Measurements from ENCODE around the gene RAD9A.

RAD9A gene

GRCh38 chr11:67357831-67358670, 33.7 kb upstream of the RAD9A start:
- DNase-seq = no peak

- DNase-seq = no peak
Measured at GRCh38 chr11:67364169-67364568, 27.6 kb upstream of the RAD9A start.

DNA sequence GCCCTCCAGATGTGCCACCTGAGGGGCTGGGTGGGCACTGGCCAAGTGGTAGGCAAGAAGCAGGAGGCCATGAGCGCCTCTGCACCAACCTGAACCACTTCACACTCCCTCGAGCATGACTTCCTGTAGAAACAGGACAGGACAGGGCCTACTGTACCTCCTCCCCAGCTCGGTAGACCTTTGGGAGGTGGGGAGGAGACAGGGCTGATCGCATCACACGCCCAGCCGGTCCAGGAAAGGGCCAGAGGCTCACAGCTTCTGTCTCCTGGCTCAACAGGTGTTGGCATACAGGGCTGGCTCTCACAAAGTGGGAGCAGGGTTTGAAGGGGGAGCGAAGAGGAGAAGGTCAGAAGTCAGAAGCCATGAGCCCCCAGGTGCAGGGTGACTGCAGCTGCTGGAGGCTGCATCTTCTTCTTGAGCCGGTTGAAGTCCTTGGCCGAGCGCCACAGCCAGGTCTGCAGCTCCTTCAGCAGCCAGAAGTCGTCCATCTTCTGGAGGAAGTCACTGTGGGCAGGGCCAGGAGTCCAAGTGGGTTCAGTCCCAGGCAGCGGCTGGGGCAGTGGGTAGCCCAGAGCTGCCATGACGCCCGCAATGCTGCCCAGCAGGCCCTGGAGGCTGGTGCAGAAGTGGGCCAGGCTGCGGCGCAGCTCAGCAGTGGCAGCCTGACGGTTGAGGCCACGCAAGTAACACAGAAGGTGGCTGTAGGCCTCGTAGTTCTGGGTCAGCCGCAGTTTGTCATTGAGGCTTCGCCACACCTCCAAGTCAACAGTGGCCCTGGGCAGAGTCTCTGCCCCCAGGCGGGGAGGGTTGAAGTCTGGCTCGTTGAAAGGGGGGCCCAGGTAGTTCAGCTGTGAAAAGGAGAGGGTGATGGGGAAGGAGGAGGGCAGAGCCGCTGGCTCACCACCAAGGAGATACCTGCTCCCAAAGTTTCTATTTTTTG, 26.7 kb upstream of the RAD9A start:
- DNase-seq = no peak

DNA sequence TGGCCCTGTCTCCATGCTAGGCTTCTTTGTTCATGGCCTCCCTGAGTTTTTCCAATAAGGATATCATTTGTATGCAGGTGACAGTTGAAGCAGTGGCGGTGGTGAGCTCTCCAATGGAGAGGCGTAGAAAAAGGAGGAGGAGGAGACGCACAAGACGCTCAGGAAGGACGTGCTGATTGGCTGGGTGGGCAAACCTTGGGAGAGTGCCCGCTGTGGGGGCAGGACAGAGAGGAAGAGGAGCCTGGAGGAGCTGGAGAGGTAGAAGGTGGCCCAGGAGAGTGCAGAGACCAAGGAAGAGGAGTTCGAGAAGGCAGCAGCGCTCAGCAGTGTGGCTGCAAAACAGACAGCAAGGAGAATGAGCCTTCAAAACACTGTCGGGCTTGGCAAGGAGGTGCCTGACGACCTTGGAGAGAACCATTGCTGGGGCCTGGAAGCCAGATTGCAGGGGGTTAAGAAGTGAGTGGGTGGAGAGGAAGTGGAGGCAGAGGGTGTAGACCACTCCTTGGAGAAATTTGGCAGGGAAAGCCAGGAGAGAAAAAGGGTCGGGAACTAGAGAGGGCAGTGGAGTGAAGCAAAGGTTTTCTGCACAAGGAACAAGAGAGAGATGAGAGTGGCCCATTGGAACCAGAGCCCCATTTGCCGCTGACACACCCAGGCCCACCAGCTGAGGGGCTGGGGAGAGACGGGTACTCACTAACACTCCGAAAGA, 25.9 kb upstream of the RAD9A start:
- no peak for DNase-seq

DNA sequence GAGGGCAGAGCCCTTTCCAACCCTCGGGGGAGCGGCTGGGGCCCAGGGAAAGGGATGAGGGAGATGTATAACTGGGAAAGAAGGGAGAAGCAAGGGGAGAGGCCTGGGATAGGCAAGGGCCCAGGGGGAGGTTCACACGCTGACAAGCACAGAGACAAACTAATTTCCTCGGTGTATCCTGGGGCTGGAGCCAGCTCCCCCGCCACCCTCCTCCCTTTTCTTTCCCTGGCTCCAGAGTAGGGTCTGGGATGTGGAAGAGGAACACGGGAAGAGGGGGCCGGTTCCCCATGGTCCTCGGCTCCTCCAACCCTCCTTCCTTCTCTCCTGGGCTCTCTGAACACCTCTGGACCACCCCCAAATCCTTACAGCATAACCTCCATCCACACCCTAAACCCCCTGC, 25.2 kb upstream of the RAD9A start:
- no peak for DNase-seq

- no peak for DNase-seq
Measured at GRCh38 chr11:67366961-67367760, 24.6 kb upstream of the RAD9A start.

DNA sequence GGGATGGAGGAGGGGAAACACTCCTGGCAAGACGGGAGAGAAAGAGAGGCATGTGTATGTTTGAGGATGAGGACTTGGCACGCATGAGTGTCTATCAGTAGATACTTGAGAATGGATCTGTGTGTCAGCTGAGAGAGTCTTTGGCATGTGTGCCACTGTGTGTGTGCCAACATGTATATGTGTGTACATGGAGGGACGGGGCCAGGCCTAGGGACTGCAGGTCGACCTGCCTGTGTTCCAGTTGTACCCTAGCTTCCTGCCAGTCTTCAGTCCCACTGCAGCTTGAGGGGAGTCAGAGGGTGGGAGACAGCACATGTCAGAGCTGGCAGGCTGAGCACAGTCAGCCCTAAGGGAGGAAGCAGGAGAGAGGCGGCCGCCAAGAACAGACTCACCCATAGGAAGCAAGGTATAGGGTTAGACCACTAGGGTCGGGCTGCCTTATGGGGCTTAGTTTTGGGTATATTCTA, 24.0 kb upstream of the RAD9A start:
- DNase-seq = no peak

DNA sequence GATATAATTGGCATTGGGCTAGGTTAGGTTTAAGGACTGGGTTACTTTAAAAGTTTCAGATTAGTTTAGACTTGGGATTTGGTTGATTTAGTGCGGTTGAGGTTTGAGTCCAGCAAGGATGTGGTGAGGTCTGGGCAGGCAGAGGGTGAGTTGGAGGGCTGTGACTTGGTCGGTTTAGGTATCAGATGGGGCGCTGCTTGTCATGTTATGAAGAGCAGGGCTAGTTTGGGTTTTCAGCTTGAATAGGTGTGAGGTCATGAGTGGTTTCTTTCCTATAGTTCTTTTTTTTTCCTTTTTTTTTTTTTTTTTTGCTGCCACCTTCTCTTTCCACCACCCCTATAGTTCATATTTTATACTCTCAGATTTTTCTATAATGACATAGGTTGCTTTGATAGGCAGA, 23.2 kb upstream of the RAD9A start:
- DNase-seq = no peak

DNA sequence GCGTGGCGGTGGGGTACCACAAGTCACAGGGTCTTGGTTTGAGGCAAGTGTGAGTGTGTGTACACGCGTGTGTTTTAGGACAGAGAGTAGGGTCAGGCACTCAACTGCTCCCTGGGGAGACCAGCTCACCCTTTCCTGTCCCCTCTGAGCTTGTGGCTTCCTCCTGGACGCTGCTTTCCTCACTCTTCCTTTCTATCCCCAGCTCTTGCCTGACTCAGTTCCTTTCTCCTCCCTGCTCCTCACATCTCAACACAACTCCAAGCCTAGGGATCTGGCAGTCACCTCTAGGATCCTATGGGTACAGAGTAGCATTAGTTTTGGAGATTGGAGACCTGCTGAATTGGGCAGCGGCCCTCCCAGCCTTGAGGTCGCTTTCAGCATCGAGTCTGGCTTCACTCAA, 22.5 kb upstream of the RAD9A start:
- no peak for DNase-seq

DNA sequence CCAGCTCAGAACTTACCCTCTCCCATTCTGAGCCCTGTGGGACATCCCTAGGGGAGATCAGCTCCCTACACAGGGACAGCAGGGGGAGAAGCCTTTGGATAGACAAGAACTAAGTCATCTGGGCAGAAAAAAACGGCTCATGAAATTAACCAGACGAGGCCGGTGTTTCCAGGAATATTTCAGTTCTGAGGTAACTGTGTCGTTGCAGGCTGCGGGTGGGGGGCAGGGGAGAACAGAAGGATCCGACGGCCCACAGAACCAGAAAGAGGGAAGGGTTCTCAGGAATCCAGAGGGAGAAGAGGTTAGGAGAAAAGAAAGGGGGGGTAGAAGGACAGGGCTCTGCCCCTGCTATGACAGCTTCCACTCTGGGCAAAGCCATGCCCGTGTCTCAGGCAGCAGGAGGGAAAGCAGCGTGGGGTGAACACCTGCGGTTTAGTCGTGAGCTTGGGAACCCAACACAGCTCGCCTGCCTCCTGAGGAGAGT, 21.9 kb upstream of the RAD9A start:
- no peak for DNase-seq

DNA sequence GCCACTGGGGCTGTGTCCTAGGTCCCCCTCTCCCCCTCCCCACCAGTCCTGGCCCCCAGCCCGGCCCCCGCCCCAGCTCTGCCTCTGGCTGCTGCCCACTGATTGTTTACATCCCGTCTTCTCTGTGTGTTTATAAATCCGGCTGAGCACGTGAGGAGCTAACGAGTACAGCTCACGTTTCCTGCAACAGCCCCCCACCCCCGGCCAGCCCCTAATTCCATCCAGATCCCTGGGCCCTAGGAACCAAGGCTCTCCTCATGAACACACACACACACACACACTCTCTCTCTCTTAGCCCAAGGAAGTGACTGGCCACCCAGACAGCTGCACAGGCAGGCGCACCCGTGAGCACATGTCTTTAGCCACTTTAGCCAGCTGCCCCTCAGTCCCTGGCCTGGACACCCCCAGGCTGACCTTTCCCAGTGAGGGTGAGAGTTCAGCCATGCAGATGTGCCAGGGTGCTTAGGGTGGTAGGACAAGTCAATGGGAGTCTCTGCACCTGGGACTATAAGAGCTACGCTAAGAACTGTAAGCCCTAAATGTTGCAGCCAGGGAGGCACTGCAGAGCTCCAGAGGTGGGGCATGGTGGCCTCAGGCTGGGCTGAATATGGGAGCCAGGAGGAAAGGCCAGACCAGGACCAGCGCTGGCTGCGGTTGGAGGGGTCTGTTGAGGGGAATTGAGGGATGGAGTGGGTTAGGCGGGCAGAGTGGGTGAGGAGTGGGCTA, 21.3 kb upstream of the RAD9A start:
- DNase-seq = no peak

GRCh38 chr11:67371189-67371910, 20.4 kb upstream of the RAD9A start:
- no peak for DNase-seq

GRCh38 chr11:67371911-67372320, 19.9 kb upstream of the RAD9A start:
- DNase-seq = no peak

DNA sequence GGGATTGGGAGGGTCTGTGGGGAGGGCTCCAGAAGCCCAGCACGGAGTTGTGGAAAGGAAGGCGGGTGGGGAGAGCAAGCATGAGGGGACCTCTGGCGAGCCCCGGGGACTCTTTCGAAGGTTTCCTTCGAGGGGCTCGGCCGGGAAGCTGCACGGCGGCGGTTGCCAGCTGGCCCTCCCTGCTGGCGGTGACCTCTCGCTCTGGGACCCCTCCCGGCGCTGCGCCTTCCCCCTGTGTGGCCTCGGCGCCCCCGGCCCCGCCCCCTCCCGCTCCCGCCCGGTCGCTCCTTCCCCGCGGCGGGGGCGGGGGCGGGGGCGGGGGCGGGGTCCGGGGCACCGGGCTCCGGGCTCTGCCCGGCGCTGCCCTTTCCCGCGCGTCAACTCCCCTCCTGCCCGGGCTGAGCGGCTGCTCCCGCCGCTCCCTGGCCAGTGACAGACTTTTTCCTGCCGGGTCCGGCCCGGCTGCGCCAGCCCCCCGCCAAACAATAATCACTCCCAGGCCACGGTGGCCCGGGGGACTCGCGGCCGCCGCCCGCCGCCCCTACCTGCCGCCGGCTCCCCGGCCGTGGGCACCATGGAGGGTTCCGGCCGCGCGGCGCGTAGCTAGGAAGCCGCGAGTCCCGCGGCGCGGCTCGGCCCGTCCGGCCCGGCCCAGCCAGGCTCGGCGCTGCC, 19.3 kb upstream of the RAD9A start:
- DNase-seq = no peak

DNA sequence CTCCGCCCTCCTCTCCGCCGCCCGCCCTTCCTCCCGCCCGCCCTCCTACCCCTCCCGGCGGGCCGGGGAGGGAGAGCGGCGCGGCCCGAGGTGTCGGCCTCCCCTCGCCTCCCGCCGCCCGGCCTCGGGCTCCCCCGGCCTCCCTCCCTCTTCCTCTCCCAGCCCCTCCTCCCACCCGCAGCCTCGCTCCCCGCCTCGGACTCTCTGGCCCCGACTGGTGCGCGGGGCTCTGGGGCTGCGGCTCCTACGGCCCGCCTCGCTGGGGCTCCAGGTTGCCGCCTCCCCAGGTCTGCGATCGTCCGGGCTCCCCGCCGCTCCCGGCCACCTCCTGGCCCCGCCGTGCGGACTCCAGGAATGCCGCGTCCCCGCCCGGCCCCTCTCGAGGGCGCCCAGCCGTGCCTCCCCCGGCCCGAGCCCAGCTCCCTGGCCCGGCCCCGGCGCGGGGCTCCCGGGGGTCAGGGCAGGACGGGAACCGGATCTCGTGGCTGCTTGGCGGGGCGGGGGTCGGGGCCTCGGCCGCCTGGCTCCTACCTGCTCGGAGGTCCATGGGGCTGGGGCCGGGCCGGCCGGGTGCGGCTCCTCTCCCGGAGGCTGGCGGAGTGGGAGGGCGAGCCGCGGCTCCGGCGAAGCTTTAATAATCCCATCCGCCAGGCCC, 18.7 kb upstream of the RAD9A start, which contains the start of gene CLCF1:
Gene CLCF1, minus strand, starts transcription at position 606 of the 655 bp plus-strand sequence. Its CDS starts 59 bp downstream, at position 547.
- no peak for DNase-seq

DNA sequence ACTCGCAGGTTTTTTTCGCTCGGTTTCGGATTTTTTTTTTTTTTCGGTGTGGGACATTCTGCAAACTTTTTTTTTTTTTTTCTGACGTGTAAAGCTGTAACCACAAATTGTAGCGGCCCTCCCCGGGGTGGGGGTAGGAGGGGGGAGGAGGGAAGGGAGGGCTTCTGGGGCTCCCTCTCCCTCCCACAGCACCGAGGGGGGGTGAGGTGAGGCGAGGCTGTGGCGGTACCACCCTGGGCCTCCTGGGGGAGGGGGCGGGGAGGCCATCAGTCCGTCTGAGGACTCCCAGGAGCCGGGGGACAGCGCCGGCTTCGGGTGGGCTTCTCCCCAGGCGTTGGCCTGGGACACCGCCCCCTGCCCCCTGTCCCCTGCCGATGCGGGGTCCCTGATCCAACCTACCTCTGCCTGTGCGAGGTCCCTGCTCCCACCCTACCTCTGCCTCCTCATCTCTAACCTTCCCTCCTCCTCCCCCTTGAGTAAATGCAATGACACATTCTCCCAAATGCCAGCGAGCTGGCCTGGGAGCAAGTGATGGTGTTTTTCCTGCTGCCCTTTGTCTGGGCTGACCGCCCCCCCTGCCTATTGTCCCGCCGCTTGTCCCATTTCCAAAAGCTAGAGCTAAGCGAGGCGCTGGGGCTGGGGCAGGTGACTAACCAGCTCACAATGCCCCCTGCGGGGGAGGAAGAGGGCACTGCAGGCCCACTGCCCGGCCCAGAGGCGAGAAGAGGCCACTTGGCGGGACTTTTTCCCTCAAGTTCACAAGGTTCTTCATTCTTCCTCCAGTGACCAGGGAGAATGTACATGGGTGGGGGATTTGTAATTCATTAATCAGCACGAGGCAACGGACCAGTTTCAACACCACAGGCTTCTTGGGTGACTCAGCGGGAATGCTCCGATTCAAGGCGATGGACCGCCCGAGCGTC, 17.9 kb upstream of the RAD9A start:
- DNase-seq = no peak

GRCh38 chr11:67374571-67375281, 17.1 kb upstream of the RAD9A start:
- DNase-seq = no peak
